Measurements from ENCODE around the gene HLCS.

Gene HLCS

DNA sequence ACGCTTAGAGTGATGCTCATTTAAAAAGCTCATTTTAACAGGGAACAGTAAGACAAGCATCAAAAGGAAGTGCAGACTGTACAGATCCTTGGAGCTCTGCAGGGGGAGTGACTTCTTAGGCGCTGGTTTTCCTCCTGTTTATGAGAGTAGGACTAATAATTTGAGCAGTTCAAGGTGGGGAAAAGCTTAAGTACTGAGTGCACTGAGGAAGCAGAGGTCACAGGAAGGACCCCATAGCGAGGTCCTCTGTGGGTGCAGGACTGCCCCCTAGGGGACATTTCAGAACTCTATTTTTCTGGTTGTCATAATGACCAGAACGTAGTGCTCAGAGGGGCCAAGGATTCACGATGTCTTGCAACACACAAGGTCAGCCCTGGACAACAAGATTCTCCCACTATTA lies 112.1 kb downstream of the HLCS start:
- H3K4me3 ChIP-seq (replicated peaks in 1 of 2; ENCODE audit: low read depth in 2 of 2, low read length in 2 of 2), result no peak overlapping the region
- TF ChIP-seq, protein P1, sequence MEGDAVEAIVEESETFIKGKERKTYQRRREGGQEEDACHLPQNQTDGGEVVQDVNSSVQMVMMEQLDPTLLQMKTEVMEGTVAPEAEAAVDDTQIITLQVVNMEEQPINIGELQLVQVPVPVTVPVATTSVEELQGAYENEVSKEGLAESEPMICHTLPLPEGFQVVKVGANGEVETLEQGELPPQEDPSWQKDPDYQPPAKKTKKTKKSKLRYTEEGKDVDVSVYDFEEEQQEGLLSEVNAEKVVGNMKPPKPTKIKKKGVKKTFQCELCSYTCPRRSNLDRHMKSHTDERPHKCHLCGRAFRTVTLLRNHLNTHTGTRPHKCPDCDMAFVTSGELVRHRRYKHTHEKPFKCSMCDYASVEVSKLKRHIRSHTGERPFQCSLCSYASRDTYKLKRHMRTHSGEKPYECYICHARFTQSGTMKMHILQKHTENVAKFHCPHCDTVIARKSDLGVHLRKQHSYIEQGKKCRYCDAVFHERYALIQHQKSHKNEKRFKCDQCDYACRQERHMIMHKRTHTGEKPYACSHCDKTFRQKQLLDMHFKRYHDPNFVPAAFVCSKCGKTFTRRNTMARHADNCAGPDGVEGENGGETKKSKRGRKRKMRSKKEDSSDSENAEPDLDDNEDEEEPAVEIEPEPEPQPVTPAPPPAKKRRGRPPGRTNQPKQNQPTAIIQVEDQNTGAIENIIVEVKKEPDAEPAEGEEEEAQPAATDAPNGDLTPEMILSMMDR (IDR thresholded peaks at IDR 0.05; ENCODE audit: low read depth, low read length), result peak; percentile 74
- peak; percentile 55 to 59 for DNase-seq (ENCODE audit: low read depth in 2 of 2)

DNA sequence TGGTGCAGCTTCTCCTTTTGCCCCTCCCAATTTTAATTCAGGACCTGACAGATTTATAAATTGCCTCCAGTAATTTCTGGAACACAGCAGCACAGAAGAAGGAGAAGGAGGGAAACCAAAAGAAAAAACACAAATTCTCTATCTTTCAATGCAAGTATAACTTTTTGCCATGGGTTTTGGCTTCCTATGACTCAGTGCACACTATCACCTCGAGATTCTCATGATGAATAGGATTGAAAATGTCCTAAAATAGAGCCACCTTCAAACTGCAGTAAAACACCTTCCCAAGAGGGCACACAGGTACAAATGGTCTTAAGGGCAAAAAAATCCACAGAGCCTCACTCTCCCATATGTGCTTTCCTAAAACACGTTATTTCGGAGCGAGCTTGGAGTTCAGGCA lies 113.6 kb downstream of the HLCS start:
- no peak overlapping the region for H3K4me3 ChIP-seq (replicated peaks in 1 of 2; ENCODE audit: low read depth in 2 of 2, low read length in 2 of 2)
- TF ChIP-seq, protein P1 (IDR thresholded peaks at IDR 0.05; ENCODE audit: low read depth, low read length), result no peak
- DNase-seq (ENCODE audit: low read depth in 2 of 2), result no peak

DNA sequence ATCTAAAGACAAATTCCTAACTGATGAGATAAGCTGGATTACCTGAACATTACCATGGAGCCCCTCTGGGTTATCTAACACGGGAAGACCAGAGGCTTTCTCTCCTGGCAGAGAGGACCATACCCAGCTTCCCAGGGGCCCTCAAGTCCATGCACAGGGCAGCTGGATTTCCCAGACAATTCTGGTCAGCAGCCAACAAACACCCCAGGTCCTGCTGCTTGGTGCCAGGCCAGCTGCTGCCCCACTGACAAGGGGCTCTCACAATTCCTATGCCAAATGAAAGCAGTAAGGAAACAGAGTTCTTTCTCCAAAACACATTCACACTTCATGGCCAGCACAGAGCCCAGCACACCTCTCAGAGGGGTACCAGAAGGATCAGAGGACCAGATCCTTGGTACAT lies 114.2 kb downstream of the HLCS start:
- no peak overlapping the region for H3K4me3 ChIP-seq (replicated peaks in 1 of 2; ENCODE audit: low read depth in 2 of 2, low read length in 2 of 2)
- TF ChIP-seq, protein P1 (IDR thresholded peaks at IDR 0.05; ENCODE audit: low read depth, low read length), result no peak
- no peak for DNase-seq (ENCODE audit: low read depth in 2 of 2)

DNA sequence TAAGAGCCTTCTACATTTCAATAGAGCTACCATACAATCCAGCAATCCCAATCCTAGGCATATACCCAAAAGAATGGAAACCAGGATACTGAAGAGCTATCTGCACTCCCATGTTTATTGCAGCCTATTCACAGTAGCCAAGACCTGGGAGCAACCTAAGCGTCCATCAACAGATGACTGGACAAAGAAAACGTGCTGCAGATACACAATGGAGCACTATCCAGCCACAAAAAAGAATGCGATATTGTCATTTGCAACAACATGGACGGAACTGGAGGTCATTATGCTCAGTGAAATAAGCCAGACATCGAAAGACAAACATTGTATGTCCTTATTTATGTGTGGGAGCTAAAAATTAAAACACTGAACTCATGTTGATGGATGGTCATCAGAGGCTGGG lies 115.3 kb downstream of the HLCS start:
- TF ChIP-seq, protein P1 (IDR thresholded peaks at IDR 0.05; ENCODE audit: low read depth, low read length), result no peak
- no peak for DNase-seq (ENCODE audit: low read depth in 2 of 2)
- no peak overlapping the region for H3K4me3 ChIP-seq (replicated peaks in 1 of 2; ENCODE audit: low read depth in 2 of 2, low read length in 2 of 2)

DNA sequence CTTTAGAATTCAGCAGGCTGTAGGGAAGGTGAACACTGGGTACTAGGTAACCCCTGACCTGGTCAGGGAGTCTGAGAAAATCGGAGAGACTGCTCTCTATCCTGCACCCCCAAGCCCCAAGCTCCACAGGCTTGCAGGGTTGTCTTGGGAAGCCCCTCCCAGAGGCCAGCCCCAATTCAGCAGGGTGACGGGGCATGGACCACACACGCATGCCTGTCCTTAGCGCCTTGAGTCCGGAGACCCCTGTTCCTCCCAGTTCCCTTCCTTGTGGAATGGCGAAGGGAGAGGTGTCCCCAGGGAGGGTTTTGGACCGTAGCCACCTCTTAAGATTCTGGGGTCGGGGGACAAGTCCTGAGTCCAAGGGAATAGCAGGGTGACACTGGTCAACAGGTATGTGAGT lies 116.1 kb downstream of the HLCS start:
- H3K4me3 ChIP-seq (replicated peaks in 1 of 2; ENCODE audit: low read depth in 2 of 2, low read length in 2 of 2), result no peak overlapping the region
- no peak for DNase-seq (ENCODE audit: low read depth in 2 of 2)
- TF ChIP-seq, protein P1 (IDR thresholded peaks at IDR 0.05; ENCODE audit: low read depth, low read length), result no peak

DNA sequence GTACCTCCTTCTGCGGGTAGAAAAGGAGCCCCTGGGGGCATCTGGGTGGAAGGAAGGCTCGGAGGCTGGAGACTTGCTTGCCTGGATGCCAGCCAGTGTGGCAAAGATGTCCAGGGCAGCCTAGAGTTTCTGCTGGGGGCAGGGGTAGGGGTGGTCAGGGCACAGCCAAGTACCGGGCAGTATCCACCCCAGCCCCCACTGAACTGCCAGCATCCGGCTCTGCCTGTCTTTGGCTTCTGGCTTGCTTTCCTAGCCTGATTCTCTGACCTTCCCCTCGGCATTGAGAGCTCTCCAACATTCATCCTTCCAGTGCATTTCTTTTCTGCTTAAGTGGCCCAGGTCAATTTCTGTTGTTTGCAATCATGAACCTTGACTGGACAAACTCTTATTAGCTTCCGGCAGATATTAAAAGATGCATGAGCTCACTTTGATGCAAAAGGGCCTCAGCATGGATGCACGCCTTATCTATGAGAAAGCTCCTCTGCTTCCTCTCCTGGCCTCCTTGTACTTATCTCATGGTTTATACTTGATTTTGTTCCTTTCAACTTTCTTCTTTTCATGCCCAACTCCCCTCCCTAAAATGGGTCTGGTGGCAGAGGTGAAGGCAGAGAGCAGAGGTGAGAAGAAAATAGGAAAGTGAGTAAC lies 116.9 kb downstream of the HLCS start:
- no peak for DNase-seq (ENCODE audit: low read depth in 2 of 2)
- H3K4me3 ChIP-seq (replicated peaks in 1 of 2; ENCODE audit: low read depth in 2 of 2, low read length in 2 of 2), result no peak overlapping the region
- TF ChIP-seq, protein P1 (IDR thresholded peaks at IDR 0.05; ENCODE audit: low read depth, low read length), result no peak

DNA sequence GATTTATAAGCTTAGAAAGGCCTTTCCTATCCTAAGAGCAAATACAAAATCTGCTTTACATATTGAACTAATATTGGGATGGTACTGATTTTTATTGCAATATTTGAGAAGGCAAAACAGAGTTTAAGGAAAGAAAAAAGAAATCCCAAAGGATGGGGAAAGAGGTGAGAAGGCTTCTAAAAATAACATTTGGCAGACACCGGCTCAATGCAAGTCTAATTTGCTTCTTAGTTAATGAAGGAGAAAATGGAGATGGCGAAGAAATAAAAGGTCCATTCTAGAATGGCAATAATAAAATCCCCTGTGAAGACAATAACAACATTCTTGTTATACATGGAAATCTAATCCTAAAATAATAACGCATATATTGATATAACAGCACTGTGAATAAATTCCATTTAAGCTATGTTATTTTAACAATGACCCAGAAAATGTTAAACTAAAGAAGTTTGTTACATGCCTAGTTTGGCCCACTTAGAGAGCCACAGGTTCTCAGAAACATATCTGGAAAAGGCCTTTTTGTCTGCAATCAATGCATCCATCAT lies 117.7 kb downstream of the HLCS start:
- TF ChIP-seq, protein P1 (IDR thresholded peaks at IDR 0.05; ENCODE audit: low read depth, low read length), result no peak
- DNase-seq (ENCODE audit: low read depth in 2 of 2), result no peak
- H3K4me3 ChIP-seq (replicated peaks in 1 of 2; ENCODE audit: low read depth in 2 of 2, low read length in 2 of 2), result no peak overlapping the region

Data from cardiac fibroblast (primary cell).